Spleen (tissue), 7 donors: ENCODE results near the gene OTUD4.

Source experiments
- CTCF ChIP-seq, 11 experiments: fragments of 200-600 bp in 7 of 11; fragments of 450-650 bp in 4 of 11; sonication (generic) in 4 of 11; IDR thresholded peaks in 8 of 11; conservative IDR thresholded peaks in 3 of 11; 1 replicate in 7 of 11; 2 replicates in 4 of 11; pipeline versions ENCODE4 v1.4.0 to v1.8.0; 2016 to 2021; ENCODE audit warnings: antibody characterized with exemption in 11 of 11, inconsistent platforms in 4 of 11, mild to moderate bottlenecking in 1 of 11
- POLR2AphosphoS5 ChIP-seq, 3 donors: sonication (generic); formaldehyde crosslinking; IDR thresholded peaks; one replicate each; pipeline ENCODE4 v1.5.1; 2017; ENCODE audit warnings: antibody characterized with exemption in 3 of 3
- donor health status: DM: no; HTN: no; CAD: no; lungs with moderate emphysema.
- donor health status: DM: no; HTN: no; CAD: no.
- donor health status: DM: no; HTN: no; CAD: no.

DNA sequence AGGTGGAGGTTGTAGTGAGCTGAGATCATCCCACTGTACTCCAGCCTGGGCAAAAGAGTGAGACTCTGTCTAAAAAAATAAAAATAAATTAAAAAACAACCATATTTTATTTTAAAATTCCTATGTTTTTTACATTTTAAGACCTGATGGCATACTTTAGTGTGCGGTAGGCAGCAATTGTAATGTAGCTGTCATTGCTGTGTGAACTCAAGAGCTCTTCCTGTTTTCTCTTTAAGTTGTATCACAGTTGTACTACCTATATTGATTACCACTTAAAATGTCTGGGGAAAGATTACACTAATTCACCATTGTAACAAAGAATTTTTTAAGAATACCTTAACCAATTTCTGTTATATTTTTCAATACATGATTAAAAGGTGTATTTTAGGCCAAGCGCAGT is 55.0 kb downstream of the OTUD4 start:
- TF ChIP-seq POLR2AphosphoS5 (IDR thresholded peaks at IDR 0.05) (no peak), CTCF (IDR thresholded peaks at IDR 0.05 in 8 of 11, conservative IDR thresholded peaks at IDR 0.05 in 3 of 11) (no peak)
